Bronchial epithelial cell (primary cell): ENCODE data around the gene RGS17. TPM values are rescaled to one million over a fixed set of nuclear protein-coding genes. Genes with fewer than 3 reads are reported as not detected.

ENCODE experiments used
- DNase-seq: peaks from one replicate; pipeline ENCODE4 v3.0.0-alpha.2; 2010; ENCODE audit warnings: low read depth
- FAIRE-seq: peaks from 2 replicates; lab custom pipeline; 2011; peaks lifted over from hg19 to GRCh38; lab: Jason Lieb, UNC
- H3K27me3 ChIP-seq: 2 replicates; pipeline ENCODE4 v1.5.1; 2011; ENCODE audit warnings: low read length; ENCODE audit not compliant: control insufficient read depth, insufficient read depth
- H3K36me3 ChIP-seq: 2 replicates; pipeline ENCODE4 v1.5.1; 2011; ENCODE audit warnings: low read length; ENCODE audit not compliant: control insufficient read depth, insufficient read depth
- H3K4me3 ChIP-seq: 2 replicates; pipeline ENCODE4 v1.5.1; 2011; ENCODE audit warnings: mild to moderate bottlenecking, low read depth, low read length, control low read depth
- total RNA-seq: library from RNA; depleted of rRNA; stranded (reverse); fragments of >200 nt; gene quantifications from 2 replicates; pipeline ENCODE4 v1.2.1, GENCODE V29; 2014
- TF ChIP-seq, protein P1 (sequence below): IDR thresholded peaks from 2 replicates; pipeline ENCODE4 v1.5.1; 2011; ENCODE audit warnings: mild to moderate bottlenecking, moderate library complexity, low read length, control low read depth, inconsistent platforms; ENCODE audit not compliant: insufficient read depth, severe bottlenecking

RGS17 gene
- total RNA-seq, 1 donor from 2014 or later = 2.9 TPM

DNA sequence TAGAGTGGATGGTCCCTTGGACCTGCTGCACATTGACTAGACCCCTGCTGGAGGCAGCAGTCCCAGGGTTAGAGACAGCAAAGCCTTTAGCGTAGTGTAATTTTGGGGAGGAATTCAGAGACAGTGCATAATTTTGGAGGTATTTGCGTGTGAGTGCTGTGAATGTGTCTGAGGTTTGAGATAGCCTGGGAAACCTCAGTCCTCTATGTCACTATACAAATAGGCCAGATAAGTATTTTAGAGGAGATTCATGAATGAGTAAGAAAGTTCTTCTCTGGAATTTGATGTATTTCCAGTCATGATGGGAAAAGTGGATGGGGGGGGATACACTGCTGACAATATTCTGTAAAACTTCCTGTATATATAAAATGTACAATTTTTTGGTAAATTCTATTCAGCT, 102.8 kb downstream of the RGS17 start:
- Histone ChIP-seq H3K27me3 (no peaks in the 10 kb centered on the region), H3K36me3 (no peaks in the 10 kb centered on the region), H3K4me3 (no peak overlapping the region)
- TF ChIP-seq, protein P1, sequence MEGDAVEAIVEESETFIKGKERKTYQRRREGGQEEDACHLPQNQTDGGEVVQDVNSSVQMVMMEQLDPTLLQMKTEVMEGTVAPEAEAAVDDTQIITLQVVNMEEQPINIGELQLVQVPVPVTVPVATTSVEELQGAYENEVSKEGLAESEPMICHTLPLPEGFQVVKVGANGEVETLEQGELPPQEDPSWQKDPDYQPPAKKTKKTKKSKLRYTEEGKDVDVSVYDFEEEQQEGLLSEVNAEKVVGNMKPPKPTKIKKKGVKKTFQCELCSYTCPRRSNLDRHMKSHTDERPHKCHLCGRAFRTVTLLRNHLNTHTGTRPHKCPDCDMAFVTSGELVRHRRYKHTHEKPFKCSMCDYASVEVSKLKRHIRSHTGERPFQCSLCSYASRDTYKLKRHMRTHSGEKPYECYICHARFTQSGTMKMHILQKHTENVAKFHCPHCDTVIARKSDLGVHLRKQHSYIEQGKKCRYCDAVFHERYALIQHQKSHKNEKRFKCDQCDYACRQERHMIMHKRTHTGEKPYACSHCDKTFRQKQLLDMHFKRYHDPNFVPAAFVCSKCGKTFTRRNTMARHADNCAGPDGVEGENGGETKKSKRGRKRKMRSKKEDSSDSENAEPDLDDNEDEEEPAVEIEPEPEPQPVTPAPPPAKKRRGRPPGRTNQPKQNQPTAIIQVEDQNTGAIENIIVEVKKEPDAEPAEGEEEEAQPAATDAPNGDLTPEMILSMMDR = no peak
- DNase-seq = no peak
- FAIRE-seq = no peak

DNA sequence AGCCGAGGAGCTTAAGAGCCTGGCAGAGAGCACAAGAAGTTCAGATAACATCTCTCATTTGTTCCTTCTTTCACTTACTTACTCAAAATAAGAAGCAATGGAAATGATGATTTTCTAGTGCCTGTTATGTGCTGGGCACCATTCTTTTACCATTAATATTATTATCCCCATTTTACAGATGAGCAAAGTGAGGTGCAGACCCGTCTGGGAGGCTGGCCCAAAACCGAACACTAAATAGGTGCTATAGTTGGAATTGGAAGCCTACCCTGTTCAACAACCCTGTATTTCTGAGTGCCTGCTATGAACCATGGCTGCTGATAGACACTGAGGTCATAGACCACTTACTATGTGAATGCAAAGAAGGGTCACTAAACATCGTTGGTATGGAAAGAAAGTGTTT, 103.6 kb downstream of the RGS17 start:
- TF ChIP-seq, protein P1 = no peak
- no peaks in the 10 kb centered on the region for H3K36me3 ChIP-seq
- no peaks in the 10 kb centered on the region for H3K27me3 ChIP-seq
- FAIRE-seq (no peak), DNase-seq (no peak)
- H3K4me3 ChIP-seq = no peak overlapping the region

DNA sequence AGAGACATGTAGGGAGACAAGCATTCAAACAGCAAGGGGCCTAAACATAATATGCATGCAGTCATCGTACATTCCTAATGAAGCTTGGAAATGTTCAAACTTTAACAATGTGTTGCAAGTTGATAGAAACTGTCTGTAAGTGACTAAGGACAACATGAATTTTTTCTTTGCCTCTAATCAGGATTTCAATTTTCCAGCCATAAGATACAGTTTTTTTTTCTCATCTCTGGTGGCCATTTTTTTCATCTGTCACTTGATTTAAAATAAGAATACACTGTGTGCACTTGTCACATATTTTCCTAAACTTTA, 106.4 kb downstream of the RGS17 start:
- H3K27me3 ChIP-seq = no peaks in the 10 kb centered on the region
- no peaks in the 10 kb centered on the region for H3K36me3 ChIP-seq
- TF ChIP-seq, protein P1 = no peak
- FAIRE-seq (no peak), DNase-seq (no peak)
- no peak overlapping the region for H3K4me3 ChIP-seq

DNA sequence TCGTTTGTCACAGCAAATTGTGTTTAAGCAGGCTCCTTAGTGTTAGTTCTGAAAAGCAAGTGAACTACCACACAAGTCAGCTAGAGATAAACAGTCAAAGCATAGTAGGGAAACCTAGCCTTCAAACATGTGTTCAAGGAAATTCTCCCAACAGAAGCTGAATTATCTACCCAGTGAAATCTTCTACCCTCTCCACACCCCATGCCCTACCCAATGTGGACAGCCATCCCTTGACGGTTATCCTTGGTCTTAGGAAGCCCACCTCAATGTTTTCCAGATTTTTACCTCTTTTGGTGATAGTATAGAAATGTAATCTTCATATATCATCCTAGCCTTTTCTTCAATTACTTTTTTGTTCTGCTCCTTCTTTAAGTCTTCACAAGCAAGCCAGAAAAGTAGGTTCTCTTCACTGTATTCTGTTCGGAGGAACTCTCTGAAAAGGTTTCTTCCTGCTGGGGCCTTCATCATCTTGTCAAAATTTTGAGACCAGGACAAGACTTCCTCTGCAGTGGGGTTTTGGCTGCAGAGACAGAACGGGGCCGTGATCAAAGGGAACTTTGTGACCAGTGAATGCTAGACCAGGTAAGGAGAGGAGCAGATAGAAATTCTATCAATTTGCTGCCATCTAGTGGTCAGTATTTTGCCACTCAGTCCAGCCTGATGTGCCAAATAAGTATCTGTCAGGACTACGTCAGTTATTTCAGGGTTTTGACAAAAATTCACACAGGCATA, 106.9 kb downstream of the RGS17 start:
- no peaks in the 10 kb centered on the region for H3K27me3 ChIP-seq
- no peaks in the 10 kb centered on the region for H3K36me3 ChIP-seq
- DNase-seq (peak; percentile 65), FAIRE-seq (no peak)
- H3K4me3 ChIP-seq = no peak overlapping the region
- TF ChIP-seq, protein P1 = peak; percentile 81

DNA sequence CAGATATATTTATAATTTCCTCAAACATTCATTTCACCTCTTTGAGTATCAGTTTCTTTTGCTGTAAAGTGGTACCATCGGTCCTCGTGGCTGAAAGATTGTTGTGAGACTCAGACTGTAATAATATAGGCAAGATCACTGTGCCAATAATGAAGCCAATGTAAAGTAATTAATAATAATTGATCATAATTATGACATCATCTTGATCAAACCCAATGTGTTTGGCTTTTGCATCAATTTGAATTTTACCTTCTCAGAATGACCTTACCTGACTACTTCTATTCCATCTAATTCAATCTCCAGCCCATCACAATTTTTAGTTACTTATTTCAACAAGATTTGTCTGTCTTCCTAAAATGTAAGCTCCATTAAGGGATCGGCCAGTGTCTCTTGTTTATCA, 112.7 kb downstream of the RGS17 start:
- no peak overlapping the region for H3K4me3 ChIP-seq
- H3K36me3 ChIP-seq = no peaks in the 10 kb centered on the region
- no peak for DNase-seq
- TF ChIP-seq, protein P1 = no peak
- no peaks in the 10 kb centered on the region for H3K27me3 ChIP-seq
- FAIRE-seq = no peak

DNA sequence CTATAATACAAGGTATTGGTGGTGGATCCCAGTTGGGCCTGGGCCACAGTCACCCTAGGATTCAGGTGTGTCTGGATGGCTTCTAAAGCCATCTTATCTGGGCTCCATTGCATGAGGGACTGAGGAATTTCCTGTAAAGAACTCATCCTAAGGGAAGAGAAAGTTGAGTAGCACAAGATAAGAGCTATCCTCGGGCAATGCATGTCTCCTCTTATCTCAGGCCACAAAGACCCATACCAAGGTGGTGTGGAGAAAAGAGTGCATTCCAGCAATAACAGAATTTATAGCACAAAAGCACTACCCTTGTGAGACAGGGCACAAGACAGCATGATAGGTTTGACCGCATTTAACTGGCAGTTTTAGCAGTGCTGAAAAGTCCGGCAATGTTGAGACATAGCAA, 114.2 kb downstream of the RGS17 start:
- no peak for FAIRE-seq

More for the DNA sequence above, 114.2 kb downstream of the RGS17 start:
- no peak for DNase-seq
- TF ChIP-seq, protein P1 = no peak
- no peaks in the 10 kb centered on the region for H3K36me3 ChIP-seq
- no peaks in the 10 kb centered on the region for H3K27me3 ChIP-seq
- H3K4me3 ChIP-seq = no peak overlapping the region
